Activated CD8-positive, alpha-beta T cell treated with anti-CD3 and anti-CD28 coated beads for 36 hours (primary cell): ENCODE data around the gene PIGP. TPM values are rescaled to one million over a fixed set of nuclear protein-coding genes. Genes with fewer than 3 reads are reported as not detected.

Experiments
- ATAC-seq: fragments of 200-7000 bp; cut with Tn5 transposase; one replicate; pipeline ENCODE4 v1.10.0; 2021; ENCODE audit warnings: mild to moderate bottlenecking, moderate library complexity
- CTCF ChIA-PET: fragments of 350-600 bp; sonication (Branson Sonifier 250); formaldehyde crosslinking; loops from one replicate; lab custom pipeline; 2021; ENCODE audit warnings: antibody characterized with exemption; lab: Charles Lee
- POLR2A ChIA-PET: fragments of 350-600 bp; sonication (Branson Sonifier 250); formaldehyde crosslinking; loops from one replicate; lab custom pipeline; 2021; ENCODE audit warnings: antibody characterized with exemption; lab: Charles Lee
- DNase-seq: peaks from one replicate; pipeline ENCODE4 v3.0.0-alpha.2; 2020
- H3K27ac Mint-ChIP-seq: one replicate; pipeline ENCODE4 v1.8.0; 2021; ENCODE audit warnings: mild to moderate bottlenecking, mixed read lengths
- H3K27me3 Mint-ChIP-seq: one replicate; pipeline ENCODE4 v1.8.0; 2021; ENCODE audit warnings: mixed read lengths
- H3K36me3 Mint-ChIP-seq: one replicate; pipeline ENCODE4 v1.8.0; 2021; ENCODE audit warnings: low read depth, mixed read lengths
- H3K4me1 Mint-ChIP-seq: one replicate; pipeline ENCODE4 v1.8.0; 2021; ENCODE audit warnings: low read depth, mixed read lengths
- H3K4me3 Mint-ChIP-seq: one replicate; pipeline ENCODE4 v1.8.0; 2021; ENCODE audit warnings: mild to moderate bottlenecking, moderate library complexity, mixed read lengths
- H3K9me3 Mint-ChIP-seq: one replicate; pipeline ENCODE4 v1.8.0; 2021; ENCODE audit warnings: mixed read lengths
- CTCF ChIP-seq: fragments of 200-600 bp; IDR thresholded peaks from one replicate; pipeline ENCODE4 v1.8.0; 2022; ENCODE audit warnings: antibody characterized with exemption, mild to moderate bottlenecking
- intact Hi-C: fragments of 100-400 bp; cut with micrococcal nuclease; formaldehyde crosslinking; loops from one replicate; pipeline ENCODE4 v1.10.0; 2022
- total RNA-seq, 2 experiments: library from RNA; stranded (reverse); gene quantifications; one replicate each; pipeline ENCODE4 v1.2.3, GENCODE V29; 2021

Gene PIGP
- total RNA-seq, 2 experiments from 2014 or later, result 23.4 to 24.3 TPM

- CTCF ChIA-PET, result no interaction called here
- no peak overlapping the region for H3K4me3 Mint-ChIP-seq
- intact Hi-C loops, result no loop called here
- H3K9me3 Mint-ChIP-seq, result no peaks in the 10 kb centered on the region
- no peak for TF ChIP-seq CTCF
- no peak for DNase-seq
- H3K36me3 Mint-ChIP-seq, result peaks cover 7% of the 10 kb centered on the region
- POLR2A ChIA-PET, result no interaction called here
- H3K27ac Mint-ChIP-seq, result no peak overlapping the region
- ATAC-seq, result no peak
- H3K27me3 Mint-ChIP-seq, result no peaks in the 10 kb centered on the region
- peaks cover 9% of the 10 kb centered on the region for H3K4me1 Mint-ChIP-seq
Measured at GRCh38 chr21:37063433-37063832, 9.4 kb downstream of the PIGP start.

GRCh38 chr21:37062593-37062935 is 10.3 kb downstream of the PIGP start:
- intact Hi-C loops, result no loop called here
- ATAC-seq (no peak), DNase-seq (no peak)
- TF ChIP-seq CTCF, result no peak
- no peak overlapping the region for H3K27ac Mint-ChIP-seq
- ChIA-PET CTCF (no interaction called here), POLR2A (no interaction called here)
- peaks cover 9% of the 10 kb centered on the region for H3K4me1 Mint-ChIP-seq
- H3K27me3 Mint-ChIP-seq, result no peaks in the 10 kb centered on the region
- H3K36me3 Mint-ChIP-seq, result peaks cover 3% of the 10 kb centered on the region
- no peak overlapping the region for H3K4me3 Mint-ChIP-seq
- H3K9me3 Mint-ChIP-seq, result no peaks in the 10 kb centered on the region

- Mint-ChIP-seq H3K4me3 (no peak overlapping the region), H3K27ac (no peak overlapping the region), H3K36me3 (peaks cover 2% of the 10 kb centered on the region), H3K27me3 (no peaks in the 10 kb centered on the region), H3K4me1 (peaks cover 9% of the 10 kb centered on the region), H3K9me3 (no peaks in the 10 kb centered on the region)
- intact Hi-C loops, result no loop called here
- ATAC-seq, result no peak
- no peak for DNase-seq
- ChIA-PET POLR2A (no interaction called here), CTCF (no interaction called here)
- no peak for TF ChIP-seq CTCF
Measured at GRCh38 chr21:37061926-37062592, 10.8 kb downstream of the PIGP start.

- CTCF ChIA-PET, result interaction anchor here (1.6 kb wide), 1 partner anchor 9 kb away, joined by 6 read pairs; no protein-coding TSS in a partner anchor
- TF ChIP-seq CTCF, result no peak
- DNase-seq (peak; percentile 67), ATAC-seq (peak; percentile 98)
- Mint-ChIP-seq H3K27ac (no peak overlapping the region), H3K27me3 (no peaks in the 10 kb centered on the region), H3K4me1 (peaks cover 9% of the 10 kb centered on the region), H3K9me3 (no peaks in the 10 kb centered on the region), H3K36me3 (no peaks in the 10 kb centered on the region), H3K4me3 (no peak overlapping the region)
- POLR2A ChIA-PET, result interaction anchor here (1.2 kb wide), 1 partner anchor 15 kb away, joined by 4 read pairs; no protein-coding TSS in a partner anchor
- intact Hi-C loops, result no loop called here
Measured at GRCh38 chr21:37060296-37060695, 12.6 kb downstream of the PIGP start.

- Mint-ChIP-seq H3K9me3 (no peaks in the 10 kb centered on the region), H3K36me3 (no peaks in the 10 kb centered on the region), H3K27me3 (no peaks in the 10 kb centered on the region), H3K4me3 (no peak overlapping the region), H3K4me1 (peaks cover 9% of the 10 kb centered on the region), H3K27ac (no peak overlapping the region)
- ChIA-PET CTCF (interaction anchor here (1.6 kb wide), 1 partner anchor 10 kb away, joined by 6 read pairs; no protein-coding TSS in a partner anchor), POLR2A (no interaction called here)
- DNase-seq (no peak), ATAC-seq (no peak)
- intact Hi-C loops, result no loop called here
- TF ChIP-seq CTCF, result no peak
Measured at GRCh38 chr21:37059181-37059580, 13.7 kb downstream of the PIGP start.
